RWPE2 (cell line): Measurements from ENCODE around the gene KCNK4.

Source experiments
- ATAC-seq: fragments of 200-7000 bp; cut with Tn5 transposase; 3 replicates; pipeline ENCODE4 v1.9.1; 2021; ENCODE audit warnings: low read depth
- DNase-seq: peaks from one replicate; pipeline ENCODE4 v3.0.0-alpha.2; 2020; ENCODE audit warnings: low spot score
- H3K27ac ChIP-seq: fragments of 450-650 bp; 2 replicates; pipeline ENCODE4 v1.5.1; 2017; ENCODE audit warnings: mild to moderate bottlenecking; ENCODE audit not compliant: poor library complexity, severe bottlenecking
- H3K27me3 ChIP-seq: fragments of 250-450 bp; sonication (Bioruptor Pico); 2 replicates; pipeline ENCODE4 v1.5.1; 2021; ENCODE audit warnings: mild to moderate bottlenecking, moderate library complexity; ENCODE audit not compliant: insufficient read depth, poor library complexity, severe bottlenecking
- H3K36me3 ChIP-seq: fragments of 250-450 bp; sonication (Bioruptor Pico); 2 replicates; pipeline ENCODE4 v1.5.1; 2020; ENCODE audit warnings: low read depth, mild to moderate bottlenecking, moderate library complexity
- H3K4me1 ChIP-seq: fragments of 250-450 bp; sonication (Bioruptor Pico); 2 replicates; pipeline ENCODE4 v1.5.1; 2021; ENCODE audit warnings: mild to moderate bottlenecking, moderate library complexity; ENCODE audit not compliant: insufficient read depth, poor library complexity, severe bottlenecking
- H3K4me3 ChIP-seq: fragments of 250-450 bp; sonication (Bioruptor Pico); 2 replicates; pipeline ENCODE4 v1.5.1; 2021; ENCODE audit warnings: mild to moderate bottlenecking, moderate library complexity; ENCODE audit not compliant: severe bottlenecking
- H3K9me3 ChIP-seq: fragments of 250-450 bp; sonication (Bioruptor Pico); 2 replicates; pipeline ENCODE4 v1.5.1; 2021; ENCODE audit warnings: mild to moderate bottlenecking, moderate library complexity; ENCODE audit not compliant: severe bottlenecking
- CTCF ChIP-seq: fragments of 450-650 bp; IDR thresholded peaks from one replicate; pipeline ENCODE4 v1.5.1; 2017; ENCODE audit warnings: mild to moderate bottlenecking, moderate library complexity; ENCODE audit not compliant: poor library complexity, severe bottlenecking

Gene KCNK4

GRCh38 chr11:64291752-64292459, 804 bp downstream of the KCNK4 start:
- H3K27ac ChIP-seq, result no peak overlapping the region

DNA sequence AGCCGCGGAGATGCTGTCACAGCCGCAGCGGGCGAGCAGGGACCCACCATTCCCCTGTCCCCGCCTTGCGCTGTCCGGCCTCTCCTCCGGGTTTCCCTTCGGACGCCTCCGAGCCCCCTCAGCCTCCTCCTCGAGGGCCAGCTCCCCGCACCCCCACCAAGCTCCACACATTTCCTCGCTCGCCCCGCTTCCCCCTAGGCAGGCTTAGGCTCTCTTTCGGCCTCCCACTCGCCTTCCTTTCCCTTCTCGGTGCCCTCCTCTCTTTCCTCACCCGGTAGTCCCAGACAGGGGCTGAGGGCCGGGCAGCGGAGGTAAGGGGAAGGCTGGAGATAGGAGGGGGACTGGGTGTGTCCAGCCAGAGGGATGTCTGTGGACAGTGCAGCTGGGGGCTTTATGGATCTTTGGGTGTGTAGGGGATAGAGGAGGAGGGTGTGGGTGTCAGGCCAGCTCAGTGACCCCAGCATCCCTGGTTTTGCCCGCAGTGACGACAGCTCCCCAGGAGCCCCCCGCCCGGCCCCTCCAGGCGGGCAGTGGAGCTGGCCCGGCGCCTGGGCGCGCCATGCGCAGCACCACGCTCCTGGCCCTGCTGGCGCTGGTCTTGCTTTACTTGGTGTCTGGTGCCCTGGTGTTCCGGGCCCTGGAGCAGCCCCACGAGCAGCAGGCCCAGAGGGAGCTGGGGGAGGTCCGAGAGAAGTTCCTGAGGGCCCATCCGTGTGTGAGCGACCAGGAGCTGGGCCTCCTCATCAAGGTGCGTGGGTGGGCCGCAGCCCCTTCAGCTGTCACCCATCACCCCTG, 1.6 kb downstream of the KCNK4 start:
- ATAC-seq (no peak), DNase-seq (no peak)
- H3K36me3 ChIP-seq, result no peaks in the 10 kb centered on the region
- no peak for TF ChIP-seq CTCF
- H3K4me1 ChIP-seq, result no peaks in the 10 kb centered on the region
- H3K27ac ChIP-seq, result no peak overlapping the region
- H3K4me3 ChIP-seq, result no peak overlapping the region
- H3K9me3 ChIP-seq, result no peaks in the 10 kb centered on the region
- peaks cover 30% of the 10 kb centered on the region for H3K27me3 ChIP-seq

More at GRCh38 chr11:64291752-64292459, 804 bp downstream of the KCNK4 start:
- H3K4me1 ChIP-seq, result no peaks in the 10 kb centered on the region
- no peak for TF ChIP-seq CTCF
- no peak for DNase-seq
- peaks cover 30% of the 10 kb centered on the region for H3K27me3 ChIP-seq
- 0 out of 3 replicates have a peak, but pooled peaks have one; percentile 13 for ATAC-seq
- H3K9me3 ChIP-seq, result no peaks in the 10 kb centered on the region
- H3K4me3 ChIP-seq, result no peak overlapping the region
- H3K36me3 ChIP-seq, result no peaks in the 10 kb centered on the region

DNA sequence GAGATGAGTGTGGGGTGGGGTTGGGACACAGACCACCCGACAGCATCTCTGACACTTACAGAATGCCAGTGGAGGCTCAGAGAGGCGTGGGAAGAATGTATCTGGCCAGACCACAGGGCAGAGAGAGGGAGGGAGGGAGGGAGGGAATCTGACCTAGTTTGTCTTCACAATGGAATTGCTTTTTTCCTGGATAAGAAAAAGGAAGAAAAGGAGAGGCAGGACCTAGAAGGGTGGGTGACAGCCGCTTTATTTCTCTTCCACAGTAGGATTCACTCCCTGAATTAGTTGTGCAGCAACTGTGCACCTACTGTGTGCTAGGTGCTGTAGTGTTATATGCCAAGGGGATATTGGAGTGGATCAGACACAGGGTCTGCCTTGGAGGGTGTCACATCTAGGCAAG, 3.7 kb downstream of the KCNK4 start:
- H3K27ac ChIP-seq, result no peak overlapping the region
- ATAC-seq (no peak), DNase-seq (no peak)
- no peak overlapping the region for H3K4me3 ChIP-seq
- no peaks in the 10 kb centered on the region for H3K9me3 ChIP-seq
- no peaks in the 10 kb centered on the region for H3K36me3 ChIP-seq
- peaks cover 40% of the 10 kb centered on the region for H3K27me3 ChIP-seq
- no peak for TF ChIP-seq CTCF
- H3K4me1 ChIP-seq, result no peaks in the 10 kb centered on the region

- DNase-seq (no peak), ATAC-seq (no peak)
- H3K27me3 ChIP-seq, result peaks cover 48% of the 10 kb centered on the region
- no peaks in the 10 kb centered on the region for H3K4me1 ChIP-seq
- H3K27ac ChIP-seq, result no peak overlapping the region
- H3K36me3 ChIP-seq, result no peaks in the 10 kb centered on the region
- no peak for TF ChIP-seq CTCF
- H3K4me3 ChIP-seq, result no peak overlapping the region
- no peaks in the 10 kb centered on the region for H3K9me3 ChIP-seq
Measured at GRCh38 chr11:64295760-64296159, 4.7 kb downstream of the KCNK4 start.
